H9 (cell line): ENCODE measurements around the gene GSE1. TPM values are rescaled to one million over a fixed set of nuclear protein-coding genes. Genes with fewer than 3 reads are reported as not detected.

Source experiments
- DNase-seq: peaks from one replicate; pipeline ENCODE4 v3.0.0-alpha.2; 2017
- H2AFZ ChIP-seq: one replicate; pipeline ENCODE4 v1.6.1; 2013; ENCODE audit warnings: mild to moderate bottlenecking, low read length, control low read depth, moderate library complexity
- H2AK5ac ChIP-seq: 2 replicates; pipeline ENCODE4 v1.6.1; 2013; ENCODE audit warnings: low read length, control low read depth, mixed read lengths; ENCODE audit not compliant: insufficient read length
- H2BK120ac ChIP-seq: one replicate; pipeline ENCODE4 v1.6.1; 2013; ENCODE audit warnings: low read depth, mild to moderate bottlenecking, low read length, control low read depth, inconsistent platforms; ENCODE audit not compliant: poor library complexity, severe bottlenecking
- H2BK12ac ChIP-seq: 2 replicates; pipeline ENCODE4 v1.6.1; 2013; ENCODE audit warnings: low read length, control low read depth, mixed read lengths, low read depth; ENCODE audit not compliant: insufficient read length
- H2BK15ac ChIP-seq: 2 replicates; pipeline ENCODE4 v1.6.1; 2013; ENCODE audit warnings: low read depth, low read length, control low read depth
- H2BK20ac ChIP-seq: one replicate; pipeline ENCODE4 v1.6.1; 2013; ENCODE audit warnings: low read depth, mild to moderate bottlenecking, low read length, control low read depth, inconsistent platforms; ENCODE audit not compliant: poor library complexity, severe bottlenecking
- H2BK5ac ChIP-seq: 2 replicates; pipeline ENCODE4 v1.6.1; 2013; ENCODE audit warnings: low read length, control low read depth, mixed read lengths; ENCODE audit not compliant: insufficient read length
- H3K14ac ChIP-seq: 2 replicates; pipeline ENCODE4 v1.6.1; 2013; ENCODE audit warnings: low read length, control low read depth; ENCODE audit not compliant: insufficient read depth
- H3K18ac ChIP-seq: 2 replicates; pipeline ENCODE4 v1.6.1; 2013; ENCODE audit warnings: low read depth, mild to moderate bottlenecking, mixed read lengths, low read length, control low read depth; ENCODE audit not compliant: insufficient read length
- H3K23ac ChIP-seq: 2 replicates; pipeline ENCODE4 v1.6.1; 2013; ENCODE audit warnings: low read length, control low read depth, mixed read lengths, low read depth; ENCODE audit not compliant: insufficient read length
- H3K23me2 ChIP-seq: 2 replicates; pipeline ENCODE4 v1.6.1; 2013; ENCODE audit warnings: low read depth, mild to moderate bottlenecking, mixed read lengths, low read length, control low read depth; ENCODE audit not compliant: insufficient read length, poor library complexity, severe bottlenecking
- H3K27ac ChIP-seq: 2 replicates; pipeline ENCODE4 v1.5.1; 2013; ENCODE audit warnings: low read length, control low read depth, mixed read lengths, low read depth; ENCODE audit not compliant: insufficient read length
- H3K27me3 ChIP-seq: 2 replicates; pipeline ENCODE4 v1.6.1; 2013; ENCODE audit warnings: low read length, control low read depth, inconsistent platforms; ENCODE audit not compliant: insufficient read depth
- H3K4ac ChIP-seq: 2 replicates; pipeline ENCODE4 v1.6.1; 2013; ENCODE audit warnings: low read depth, mild to moderate bottlenecking, control low read depth, inconsistent platforms, low read length, moderate library complexity
- H3K4me1 ChIP-seq: 2 replicates; pipeline ENCODE4 v1.6.1; 2013; ENCODE audit warnings: low read length, control low read depth, inconsistent platforms; ENCODE audit not compliant: insufficient read depth
- H3K4me2 ChIP-seq: 2 replicates; pipeline ENCODE4 v1.6.1; 2013; ENCODE audit warnings: low read length, control low read depth, mixed read lengths; ENCODE audit not compliant: insufficient read length, insufficient read depth
- H3K56ac ChIP-seq: 2 replicates; pipeline ENCODE4 v1.6.1; 2013; ENCODE audit warnings: low read depth, mild to moderate bottlenecking, mixed read lengths, low read length, control low read depth; ENCODE audit not compliant: insufficient read length
- H3K79me1 ChIP-seq: 2 replicates; pipeline ENCODE4 v1.6.1; 2013; ENCODE audit warnings: low read depth, mild to moderate bottlenecking, moderate library complexity, low read length, control low read depth, inconsistent platforms; ENCODE audit not compliant: insufficient read depth, poor library complexity, severe bottlenecking
- H3K79me2 ChIP-seq: 2 replicates; pipeline ENCODE4 v1.6.1; 2013; ENCODE audit warnings: low read length, control low read depth, inconsistent platforms; ENCODE audit not compliant: insufficient read depth
- H3K9ac ChIP-seq: 2 replicates; pipeline ENCODE4 v1.6.1; 2013; ENCODE audit warnings: low read length, control low read depth, mixed read lengths; ENCODE audit not compliant: insufficient read length; ENCODE audit errors: extremely low read depth
- H3K9me3 ChIP-seq: one replicate; pipeline ENCODE4 v1.6.1; 2013; ENCODE audit warnings: low read depth, low read length, inconsistent platforms; ENCODE audit not compliant: control insufficient read depth
- H3T11ph ChIP-seq: one replicate; pipeline ENCODE4 v1.6.1; 2013; ENCODE audit warnings: mild to moderate bottlenecking, low read length, control low read depth, inconsistent platforms
- H4K20me1 ChIP-seq: one replicate; pipeline ENCODE4 v1.6.1; 2013; ENCODE audit not compliant: control insufficient read depth, insufficient read length, insufficient read depth
- H4K5ac ChIP-seq: 2 replicates; pipeline ENCODE4 v1.6.1; 2013; ENCODE audit warnings: low read depth, mild to moderate bottlenecking, mixed read lengths, low read length, control low read depth; ENCODE audit not compliant: insufficient read length
- H4K8ac ChIP-seq: replicated peaks from 2 replicates; pipeline ENCODE4 v1.6.1; 2013; ENCODE audit warnings: low read length, control low read depth, mixed read lengths, low read depth; ENCODE audit not compliant: insufficient read length
- H4K91ac ChIP-seq: 2 replicates; pipeline ENCODE4 v1.6.1; 2013; ENCODE audit warnings: low read depth, mild to moderate bottlenecking, moderate library complexity, mixed read lengths, low read length, control low read depth; ENCODE audit not compliant: insufficient read length
- H3K27ac Mint-ChIP-seq, 3 experiments: 2 replicates in 2 of 3; 3 replicates in 1 of 3; pipeline ENCODE4 v1.8.0; 2020 to 2021; ENCODE audit warnings: mixed read lengths in 3 of 3, mild to moderate bottlenecking in 1 of 3, moderate library complexity in 1 of 3
- H3K27me3 Mint-ChIP-seq: 2 replicates; pipeline ENCODE4 v1.8.0; 2021; ENCODE audit warnings: low read depth, mild to moderate bottlenecking, moderate library complexity, mixed read lengths
- H3K36me3 Mint-ChIP-seq, 3 experiments: 2 replicates in 2 of 3; 3 replicates in 1 of 3; pipeline ENCODE4 v1.8.0; 2020 to 2021; ENCODE audit warnings: low read depth in 3 of 3, mixed read lengths in 3 of 3; ENCODE audit not compliant: insufficient read depth in 1 of 3
- H3K4me1 Mint-ChIP-seq, 2 experiments: 2 replicates each; pipeline ENCODE4 v1.8.0; 2020; ENCODE audit warnings: mixed read lengths in 2 of 2
- H3K4me3 Mint-ChIP-seq, 2 experiments: 2 replicates in 1 of 2; 3 replicates in 1 of 2; pipeline ENCODE4 v1.8.0; 2020 to 2021; ENCODE audit warnings: mild to moderate bottlenecking in 2 of 2, mixed read lengths in 2 of 2, moderate library complexity in 1 of 2
- H3K9me3 Mint-ChIP-seq, 2 experiments: 2 replicates in 1 of 2; 3 replicates in 1 of 2; pipeline ENCODE4 v1.8.0; 2020; ENCODE audit warnings: mild to moderate bottlenecking in 2 of 2, mixed read lengths in 2 of 2, moderate library complexity in 1 of 2
- WGBS: extraction: QIAGEN DNeasy Blood & Tissue Kit; methylation state at CpG from one replicate; pipeline ENCODE4 v1.1.7; 2013; ENCODE audit warnings: missing lambda C conversion rate, low lambda C conversion rate, mixed read lengths; ENCODE audit not compliant: insufficient read length; ENCODE audit errors: extremely low coverage; 5-methylcytosine and 5-hydroxymethylcytosine counted together
- total RNA-seq: library from RNA; stranded (reverse); gene quantifications from 2 replicates; pipeline ENCODE4 v1.2.1, GENCODE V29; 2021
- TF ChIP-seq, protein P1 (sequence below): fragments of 200-600 bp; sonication (generic); conservative IDR thresholded peaks from 3 replicates; pipeline ENCODE4 v1.8.0; 2021; ENCODE audit warnings: antibody characterized with exemption, mild to moderate bottlenecking

The GSE1 gene
- total RNA-seq, 1 experiment from 2014 or later = 125 TPM

GRCh38 chr16:85719605-85720301 lies 106.6 kb downstream of the GSE1 start:
- Histone ChIP-seq H3K23me2 (peaks cover 9% of the 10 kb centered on the region), H3K9ac (no peak overlapping the region), H2BK12ac (no peak overlapping the region), H3K9me3 (no peaks in the 10 kb centered on the region), H3K14ac (no peak overlapping the region), H4K20me1 (no peaks in the 10 kb centered on the region), H2BK20ac (no peak overlapping the region), H4K8ac (no peak overlapping the region), H2BK120ac (no peak overlapping the region), H3T11ph (no peak overlapping the region), H3K4ac (no peak overlapping the region), H3K4me2 (no peak overlapping the region), H3K27me3 (peaks cover 3% of the 10 kb centered on the region; the same call in 1 of the 2 replicates), H2AFZ (no peak overlapping the region), H4K91ac (no peak overlapping the region), H3K79me2 (no peaks in the 10 kb centered on the region), H2BK5ac (no peak overlapping the region), H2BK15ac (no peak overlapping the region), H3K4me1 (peaks cover 3% of the 10 kb centered on the region; the same call in 1 of the 2 replicates), H4K5ac (no peak overlapping the region), H3K79me1 (no peaks in the 10 kb centered on the region), H3K18ac (no peak overlapping the region), H3K23ac (no peak overlapping the region), H3K27ac (no peak overlapping the region), H3K56ac (no peak overlapping the region), H2AK5ac (no peak overlapping the region)
- no peak overlapping the region for H3K27ac Mint-ChIP-seq
- no peaks in the 10 kb centered on the region for H3K9me3 Mint-ChIP-seq
- H3K36me3 Mint-ChIP-seq = no peaks in the 10 kb centered on the region
- peaks cover 18% of the 10 kb centered on the region for H3K27me3 Mint-ChIP-seq
- H3K4me3 Mint-ChIP-seq = no peak overlapping the region
- DNase-seq = no peak
- TF ChIP-seq, protein P1, sequence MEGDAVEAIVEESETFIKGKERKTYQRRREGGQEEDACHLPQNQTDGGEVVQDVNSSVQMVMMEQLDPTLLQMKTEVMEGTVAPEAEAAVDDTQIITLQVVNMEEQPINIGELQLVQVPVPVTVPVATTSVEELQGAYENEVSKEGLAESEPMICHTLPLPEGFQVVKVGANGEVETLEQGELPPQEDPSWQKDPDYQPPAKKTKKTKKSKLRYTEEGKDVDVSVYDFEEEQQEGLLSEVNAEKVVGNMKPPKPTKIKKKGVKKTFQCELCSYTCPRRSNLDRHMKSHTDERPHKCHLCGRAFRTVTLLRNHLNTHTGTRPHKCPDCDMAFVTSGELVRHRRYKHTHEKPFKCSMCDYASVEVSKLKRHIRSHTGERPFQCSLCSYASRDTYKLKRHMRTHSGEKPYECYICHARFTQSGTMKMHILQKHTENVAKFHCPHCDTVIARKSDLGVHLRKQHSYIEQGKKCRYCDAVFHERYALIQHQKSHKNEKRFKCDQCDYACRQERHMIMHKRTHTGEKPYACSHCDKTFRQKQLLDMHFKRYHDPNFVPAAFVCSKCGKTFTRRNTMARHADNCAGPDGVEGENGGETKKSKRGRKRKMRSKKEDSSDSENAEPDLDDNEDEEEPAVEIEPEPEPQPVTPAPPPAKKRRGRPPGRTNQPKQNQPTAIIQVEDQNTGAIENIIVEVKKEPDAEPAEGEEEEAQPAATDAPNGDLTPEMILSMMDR = no peak
- WGBS = no CpG with 5 or more reads among the region's 11 CpGs
- peaks cover 12 to 25% of the 10 kb centered on the region in 2 experiments for H3K4me1 Mint-ChIP-seq
